Sigmoid colon (tissue), 7 donors: Measurements from ENCODE around the gene LRRC36. TPM values are rescaled to one million over a fixed set of nuclear protein-coding genes. Genes with fewer than 3 reads are reported as not detected.

Experiments
- DNase-seq: peaks from one replicate; pipeline ENCODE4 v3.0.0-alpha.2; 2019
- H3K27ac ChIP-seq, 4 donors: fragments of 200-600 bp; sonication (generic); one replicate each; pipeline ENCODE4 v1.5.1; 2016 to 2019; ENCODE audit warnings: mild to moderate bottlenecking in 1 of 4
- H3K27me3 ChIP-seq, 3 donors: fragments of 200-600 bp; sonication (generic); one replicate each; pipeline ENCODE4 v1.5.1; 2019; ENCODE audit warnings: mild to moderate bottlenecking in 1 of 3
- H3K36me3 ChIP-seq, 4 donors: fragments of 200-600 bp; sonication (generic); one replicate each; pipeline ENCODE4 v1.5.1; 2016 to 2019
- H3K4me1 ChIP-seq, 4 donors: fragments of 200-600 bp; sonication (generic); one replicate each; pipeline ENCODE4 v1.5.1; 2017 to 2019
- H3K4me3 ChIP-seq, 4 donors: fragments of 200-600 bp; sonication (generic); one replicate each; pipeline ENCODE4 v1.5.1; 2017 to 2019; ENCODE audit warnings: mild to moderate bottlenecking in 2 of 4, moderate library complexity in 1 of 4
- H3K9me3 ChIP-seq, 4 donors: fragments of 200-600 bp in 3 of 4; sonication (generic) in 3 of 4; one replicate each; pipeline versions ENCODE4 v1.5.1 to v1.6.1; 2013 to 2019
- CTCF ChIP-seq, 4 experiments: fragments of 450-650 bp in 3 of 4; fragments of 200-600 bp in 1 of 4; IDR thresholded peaks; one replicate each; pipeline ENCODE4 v1.5.1; 2016 to 2019; ENCODE audit warnings: antibody characterized with exemption in 4 of 4, mild to moderate bottlenecking in 3 of 4, moderate library complexity in 2 of 4
- EP300 ChIP-seq, 4 donors: sonication (generic); formaldehyde crosslinking; IDR thresholded peaks; one replicate each; pipeline ENCODE4 v1.6.1; 2017; ENCODE audit warnings: antibody characterized with exemption in 4 of 4
- POLR2A ChIP-seq, 2 donors: fragments of 450-650 bp; IDR thresholded peaks; one replicate each; pipeline ENCODE4 v1.6.1; 2016; ENCODE audit warnings: antibody characterized with exemption in 2 of 2, mild to moderate bottlenecking in 2 of 2, moderate library complexity in 2 of 2
- POLR2AphosphoS5 ChIP-seq, 4 donors: sonication (generic); formaldehyde crosslinking; IDR thresholded peaks; one replicate each; pipeline ENCODE4 v1.6.1; 2017; ENCODE audit warnings: antibody characterized with exemption in 4 of 4
- WGBS, 2 donors: extraction: QIAGEN DNeasy Blood & Tissue Kit; methylation state at CpG; one replicate each; pipeline ENCODE4 v1.1.7; 2013; 5-methylcytosine and 5-hydroxymethylcytosine counted together
- intact Hi-C: fragments of 100-400 bp; cut with DNase I; formaldehyde crosslinking; loops from one replicate; pipeline ENCODE4 v1.15.1; 2023
- polyA plus RNA-seq, 3 donors: library from polyadenylated mRNA; stranded (reverse); fragments of 200-250 nt; gene quantifications; one replicate each; pipeline ENCODE4 v1.2.3, GENCODE V29; 2013
- total RNA-seq, 4 donors: library from RNA; depleted of rRNA; stranded (reverse); fragments of >200 nt; gene quantifications; one replicate each; pipeline ENCODE4 v1.1.0, GENCODE V29; 2016
- donor health status: healthy with polysubstance abuse.
- donor health status: Bipolar disorder and iron deficiency.
- donor health status: healthy.

The LRRC36 gene
- total and polyA plus RNA-seq, 7 donors = 0.55 to 0.74 TPM; not detected in 5

GRCh38 chr16:67294938-67295361 lies 31.7 kb upstream of the LRRC36 start:
- no peak overlapping the region for H3K4me3 ChIP-seq
- DNase-seq = no peak
- no peak overlapping the region for H3K27ac ChIP-seq
- no peaks in the 10 kb centered on the region for H3K27me3 ChIP-seq
- 75 to 77% methylated on average over 7 of the region's 7 CpGs for WGBS, 2 donors
- intact Hi-C loops = no loop called here
- no peaks in the 10 kb centered on the region for H3K4me1 ChIP-seq
- H3K36me3 ChIP-seq = no peaks in the 10 kb centered on the region
- H3K9me3 ChIP-seq = no peaks in the 10 kb centered on the region
- TF ChIP-seq POLR2A (IDR thresholded peaks at IDR 0.05) (no peak), POLR2AphosphoS5 (IDR thresholded peaks at IDR 0.05) (no peak), CTCF (IDR thresholded peaks at IDR 0.05) (no peak), EP300 (IDR thresholded peaks at IDR 0.05) (no peak)

- no peak for DNase-seq
- 27 to 58% methylated on average over 3 of the region's 3 CpGs for WGBS, 2 donors
- H3K27ac ChIP-seq = no peak overlapping the region
- H3K4me1 ChIP-seq = no peaks in the 10 kb centered on the region
- no peak overlapping the region for H3K4me3 ChIP-seq
- no peak for TF ChIP-seq POLR2A (IDR thresholded peaks at IDR 0.05)
- no peak for TF ChIP-seq CTCF (IDR thresholded peaks at IDR 0.05)
- TF ChIP-seq EP300 (IDR thresholded peaks at IDR 0.05) = no peak
- TF ChIP-seq POLR2AphosphoS5 (IDR thresholded peaks at IDR 0.05) = no peak
- H3K36me3 ChIP-seq = no peaks in the 10 kb centered on the region
- H3K9me3 ChIP-seq = no peaks in the 10 kb centered on the region
- intact Hi-C loops = no loop called here
- H3K27me3 ChIP-seq = no peaks in the 10 kb centered on the region
Measured at GRCh38 chr16:67296420-67296819, 30.2 kb upstream of the LRRC36 start.

- H3K4me3 ChIP-seq = no peak overlapping the region
- no peak for DNase-seq
- H3K36me3 ChIP-seq = no peaks in the 10 kb centered on the region
- TF ChIP-seq POLR2A (IDR thresholded peaks at IDR 0.05) (no peak), POLR2AphosphoS5 (IDR thresholded peaks at IDR 0.05) (no peak), EP300 (IDR thresholded peaks at IDR 0.05) (no peak), CTCF (IDR thresholded peaks at IDR 0.05) (no peak)
- intact Hi-C loops = no loop called here
- no peaks in the 10 kb centered on the region for H3K27me3 ChIP-seq
- no peaks in the 10 kb centered on the region for H3K4me1 ChIP-seq
- no peak overlapping the region for H3K27ac ChIP-seq
- 94 to 96% methylated on average over 9 of the region's 9 CpGs for WGBS, 2 donors
- no peaks in the 10 kb centered on the region for H3K9me3 ChIP-seq
Measured at GRCh38 chr16:67298277-67298676, 28.3 kb upstream of the LRRC36 start.

- no peak for DNase-seq
- 94 to 95% methylated on average over 15 of the region's 15 CpGs for WGBS, 2 donors
- H3K27ac ChIP-seq = no peak overlapping the region
- intact Hi-C loops = no loop called here
- H3K9me3 ChIP-seq = no peaks in the 10 kb centered on the region
- H3K4me3 ChIP-seq = no peak overlapping the region
- TF ChIP-seq POLR2A (IDR thresholded peaks at IDR 0.05) = no peak
- no peak for TF ChIP-seq EP300 (IDR thresholded peaks at IDR 0.05)
- no peak for TF ChIP-seq POLR2AphosphoS5 (IDR thresholded peaks at IDR 0.05)
- TF ChIP-seq CTCF (IDR thresholded peaks at IDR 0.05) = no peak
- H3K27me3 ChIP-seq = no peaks in the 10 kb centered on the region
- no peaks in the 10 kb centered on the region for H3K36me3 ChIP-seq
- no peaks in the 10 kb centered on the region for H3K4me1 ChIP-seq
Measured at GRCh38 chr16:67299269-67299668, 27.3 kb upstream of the LRRC36 start.

- Histone ChIP-seq H3K27me3 (no peaks in the 10 kb centered on the region), H3K27ac (peak overlapping the region in 1 of 4 donors; percentile 20), H3K36me3 (no peaks in the 10 kb centered on the region), H3K4me3 (no peak overlapping the region), H3K9me3 (no peaks in the 10 kb centered on the region), H3K4me1 (no peaks in the 10 kb centered on the region)
- TF ChIP-seq EP300 (IDR thresholded peaks at IDR 0.05) (no peak), CTCF (IDR thresholded peaks at IDR 0.05) (no peak)
- WGBS, 2 donors = 73 to 77% methylated on average over 11 of the region's 11 CpGs
- intact Hi-C loops = no loop called here
- DNase-seq = no peak
Measured at GRCh38 chr16:67301080-67301782, 25.4 kb upstream of the LRRC36 start.
